ENCODE results near the gene BTBD9.

BTBD9 gene

DNA sequence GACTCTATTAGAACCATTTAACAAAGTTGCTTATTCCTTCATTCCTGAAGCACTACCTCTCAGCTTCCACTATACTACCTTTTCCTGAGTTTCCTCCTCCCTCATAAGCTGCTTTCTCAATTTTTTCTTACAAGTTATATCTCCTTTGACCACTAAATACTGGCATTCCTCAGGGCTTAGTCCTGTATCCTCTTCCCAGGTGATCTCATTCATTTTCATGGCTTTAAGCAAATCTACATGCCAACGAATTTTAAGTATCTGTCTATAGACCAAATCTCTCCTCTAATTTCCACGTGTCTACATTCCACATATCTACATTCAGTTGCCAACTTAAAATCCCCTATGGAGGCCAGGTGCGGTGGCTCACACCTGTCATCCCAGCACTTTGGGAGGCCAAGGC, 134.7 kb downstream of the BTBD9 start:
- TF ChIP-seq, protein P1, sequence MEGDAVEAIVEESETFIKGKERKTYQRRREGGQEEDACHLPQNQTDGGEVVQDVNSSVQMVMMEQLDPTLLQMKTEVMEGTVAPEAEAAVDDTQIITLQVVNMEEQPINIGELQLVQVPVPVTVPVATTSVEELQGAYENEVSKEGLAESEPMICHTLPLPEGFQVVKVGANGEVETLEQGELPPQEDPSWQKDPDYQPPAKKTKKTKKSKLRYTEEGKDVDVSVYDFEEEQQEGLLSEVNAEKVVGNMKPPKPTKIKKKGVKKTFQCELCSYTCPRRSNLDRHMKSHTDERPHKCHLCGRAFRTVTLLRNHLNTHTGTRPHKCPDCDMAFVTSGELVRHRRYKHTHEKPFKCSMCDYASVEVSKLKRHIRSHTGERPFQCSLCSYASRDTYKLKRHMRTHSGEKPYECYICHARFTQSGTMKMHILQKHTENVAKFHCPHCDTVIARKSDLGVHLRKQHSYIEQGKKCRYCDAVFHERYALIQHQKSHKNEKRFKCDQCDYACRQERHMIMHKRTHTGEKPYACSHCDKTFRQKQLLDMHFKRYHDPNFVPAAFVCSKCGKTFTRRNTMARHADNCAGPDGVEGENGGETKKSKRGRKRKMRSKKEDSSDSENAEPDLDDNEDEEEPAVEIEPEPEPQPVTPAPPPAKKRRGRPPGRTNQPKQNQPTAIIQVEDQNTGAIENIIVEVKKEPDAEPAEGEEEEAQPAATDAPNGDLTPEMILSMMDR (conservative IDR thresholded peaks at IDR 0.05; ENCODE audit: low read depth, low read length) = no peak
- no peak for DNase-seq (ENCODE audit: low read depth)
- no peak overlapping the region for H3K4me3 ChIP-seq (ENCODE audit: low read length)

DNA sequence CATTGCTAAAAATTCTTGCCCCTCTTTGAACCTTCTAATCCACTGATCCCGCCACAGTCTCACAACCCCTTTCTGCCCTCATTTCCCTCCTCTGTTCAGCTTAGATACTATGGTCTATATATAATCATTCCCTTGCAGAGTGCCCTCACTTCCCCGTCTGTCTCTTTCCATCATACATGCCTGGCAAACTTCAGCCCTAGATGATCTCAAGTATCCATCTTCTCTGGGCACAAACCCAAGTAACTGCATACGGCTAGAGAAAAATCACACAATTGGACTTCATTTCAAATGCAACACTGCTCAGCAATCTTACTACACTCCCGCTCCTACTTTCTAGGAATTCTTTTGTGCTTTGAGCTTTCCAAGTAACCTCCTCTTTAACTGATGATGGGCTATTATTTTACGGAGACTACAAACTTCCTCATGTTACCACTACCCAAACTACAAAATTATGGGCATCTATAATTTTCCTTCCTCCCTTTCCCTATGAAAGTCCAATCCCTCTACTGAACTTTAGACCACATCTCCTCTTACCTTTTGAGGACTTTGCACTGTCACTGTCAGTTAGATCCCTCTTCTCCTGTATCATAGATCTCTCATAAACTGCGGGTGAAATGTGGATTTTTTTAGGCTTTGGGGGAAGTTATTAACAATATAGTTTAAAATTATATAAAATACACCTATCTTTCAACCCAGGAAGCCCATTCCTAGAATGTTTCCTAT, 135.6 kb downstream of the BTBD9 start:
- DNase-seq (ENCODE audit: low read depth) = no peak
- TF ChIP-seq, protein P1 (conservative IDR thresholded peaks at IDR 0.05; ENCODE audit: low read depth, low read length) = no peak
- H3K4me3 ChIP-seq (ENCODE audit: low read length) = no peak overlapping the region

DNA sequence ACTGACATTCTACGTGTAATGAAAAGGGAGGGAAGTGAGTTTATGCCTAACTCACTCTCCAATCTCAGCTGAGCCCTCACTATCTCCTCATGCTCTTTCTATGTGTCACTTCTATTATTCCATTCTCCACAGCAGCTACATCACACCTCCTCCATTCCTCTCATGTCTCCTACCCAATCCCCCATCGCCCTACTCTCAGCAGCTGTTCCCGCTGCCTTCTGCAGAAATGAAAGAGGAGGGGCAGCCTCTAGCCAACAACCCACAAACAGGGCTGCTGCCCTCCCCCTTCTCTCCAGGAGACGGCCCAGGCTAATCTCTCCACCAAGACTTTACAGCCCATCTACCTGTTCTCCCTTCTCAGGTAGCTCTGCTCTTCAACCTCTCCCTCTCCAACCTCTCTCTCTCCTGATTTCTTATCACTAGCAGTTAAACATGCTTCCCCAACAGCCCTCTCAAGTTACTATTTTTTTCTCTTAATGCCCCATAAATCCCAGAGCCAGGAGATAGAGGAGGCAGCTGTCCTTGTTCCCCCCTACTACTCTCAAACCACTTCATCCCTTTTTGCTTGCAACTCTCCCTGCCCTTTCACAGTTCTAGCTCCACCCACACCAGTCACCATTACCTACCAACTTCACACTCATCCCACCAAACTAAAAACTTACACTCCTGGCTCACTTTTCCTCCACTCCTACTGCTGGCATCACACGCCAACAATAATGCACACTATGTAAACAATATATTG, 136.5 kb downstream of the BTBD9 start:
- TF ChIP-seq, protein P1 (conservative IDR thresholded peaks at IDR 0.05; ENCODE audit: low read depth, low read length) = no peak
- DNase-seq (ENCODE audit: low read depth) = no peak
- no peak overlapping the region for H3K4me3 ChIP-seq (ENCODE audit: low read length)

DNA sequence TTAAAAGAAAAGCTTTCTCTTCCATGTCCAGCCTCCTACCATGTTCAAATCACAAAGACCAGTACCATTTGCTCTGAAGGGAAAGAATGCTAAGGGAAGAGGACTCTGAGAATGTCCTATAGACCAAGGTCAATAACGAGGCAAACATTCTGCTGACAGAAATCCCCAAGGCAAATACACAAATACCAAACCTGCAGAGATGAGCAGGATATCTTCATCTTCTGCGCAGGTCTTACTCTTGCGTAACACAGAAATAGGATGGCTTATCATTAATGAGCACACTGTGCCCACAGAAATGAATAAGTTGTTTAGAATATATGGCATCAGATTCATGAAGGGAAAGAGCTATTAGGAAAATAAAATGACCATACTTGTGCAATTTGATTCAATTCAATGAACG, 137.3 kb downstream of the BTBD9 start:
- TF ChIP-seq, protein P1 (conservative IDR thresholded peaks at IDR 0.05; ENCODE audit: low read depth, low read length) = no peak
- no peak overlapping the region for H3K4me3 ChIP-seq (ENCODE audit: low read length)
- DNase-seq (ENCODE audit: low read depth) = no peak

DNA sequence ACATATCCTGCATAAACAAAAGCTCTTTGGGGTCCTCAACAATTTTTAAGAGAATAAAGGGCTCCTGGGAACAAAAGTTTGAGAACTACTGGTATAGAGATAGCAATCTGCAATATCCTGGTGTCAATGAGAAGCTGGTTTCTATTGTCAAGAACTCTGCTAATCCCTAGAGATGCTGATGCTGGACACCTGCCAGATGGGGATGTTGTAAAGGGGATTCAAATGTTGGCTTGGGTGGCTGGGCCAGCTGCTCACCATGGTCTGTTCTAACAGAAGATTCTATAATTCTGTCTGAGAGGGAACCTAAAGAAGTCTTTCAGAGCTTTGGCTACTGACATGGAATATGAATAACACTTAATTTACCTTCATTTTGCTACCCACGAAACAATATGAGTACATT, 137.8 kb downstream of the BTBD9 start:
- no peak for DNase-seq (ENCODE audit: low read depth)
- TF ChIP-seq, protein P1 (conservative IDR thresholded peaks at IDR 0.05; ENCODE audit: low read depth, low read length) = no peak
- H3K4me3 ChIP-seq (ENCODE audit: low read length) = no peak overlapping the region

DNA sequence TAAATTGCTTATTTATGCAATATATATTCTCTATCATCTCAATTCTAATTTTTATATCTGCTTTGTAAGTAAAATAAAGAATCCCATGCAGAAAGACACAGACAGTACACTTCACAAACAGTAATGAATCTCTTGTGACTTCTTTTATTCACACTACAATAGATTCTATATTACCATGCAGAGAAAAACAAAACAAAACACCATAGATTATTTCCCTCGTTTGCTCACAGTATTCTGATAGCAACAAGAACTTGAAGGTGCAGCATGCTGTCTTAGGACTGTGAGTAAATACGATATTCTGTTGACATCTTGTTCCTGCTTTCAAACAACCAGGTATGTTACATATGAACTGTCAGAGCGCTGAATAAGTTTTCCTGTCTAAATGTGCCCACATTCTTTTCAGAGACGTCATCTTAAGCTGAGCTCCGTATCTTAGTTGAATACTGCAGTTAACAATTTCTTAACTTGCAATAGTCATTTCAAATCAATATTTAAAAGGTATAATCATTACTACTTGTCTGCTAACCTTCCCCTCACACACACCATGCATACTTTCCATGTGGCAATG, 140.1 kb downstream of the BTBD9 start:
- TF ChIP-seq, protein P1 (conservative IDR thresholded peaks at IDR 0.05; ENCODE audit: low read depth, low read length) = no peak
- no peak overlapping the region for H3K4me3 ChIP-seq (ENCODE audit: low read length)
- DNase-seq (ENCODE audit: low read depth) = no peak

Measured in retinal pigment epithelial cell (primary cell).